Measurements from ENCODE around the gene FBXL15.

Gene FBXL15

DNA sequence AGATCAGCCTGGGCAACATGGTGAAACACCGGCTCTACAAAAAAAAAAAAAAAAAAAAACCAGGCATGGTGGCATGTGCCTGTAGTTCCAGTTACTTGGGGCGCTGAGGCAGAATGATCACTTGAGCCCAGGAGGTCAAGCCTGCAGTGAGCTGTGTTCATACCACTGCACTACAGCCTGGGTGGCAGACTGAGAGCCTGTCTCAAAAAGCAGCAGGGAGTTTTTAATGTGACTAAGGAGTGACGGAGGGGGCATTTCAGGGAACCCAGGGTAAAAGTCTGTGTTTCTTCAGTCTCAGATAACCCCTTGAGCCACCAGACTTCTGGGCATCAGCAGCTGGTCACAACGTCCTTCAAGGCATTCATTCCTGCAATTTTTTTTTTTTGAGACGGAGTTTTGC, 32.9 kb downstream of the FBXL15 start:
- TF ChIP-seq CREB1 (IDR thresholded peaks at IDR 0.05; ENCODE audit: low read depth) (no peak), MAX (IDR thresholded peaks at IDR 0.05) (no peak), RAD21 (IDR thresholded peaks at IDR 0.05; ENCODE audit: low read depth) (no peak), TEAD4 (IDR thresholded peaks at IDR 0.05) (no peak), CEBPB (IDR thresholded peaks at IDR 0.05) (no peak), TCF12 (IDR thresholded peaks at IDR 0.05; ENCODE audit: low read depth) (no peak), EP300 (IDR thresholded peaks at IDR 0.05; ENCODE audit: borderline replicate concordance) (no peak), ZBTB7A (IDR thresholded peaks at IDR 0.05; ENCODE audit: low read depth) (no peak)

DNA sequence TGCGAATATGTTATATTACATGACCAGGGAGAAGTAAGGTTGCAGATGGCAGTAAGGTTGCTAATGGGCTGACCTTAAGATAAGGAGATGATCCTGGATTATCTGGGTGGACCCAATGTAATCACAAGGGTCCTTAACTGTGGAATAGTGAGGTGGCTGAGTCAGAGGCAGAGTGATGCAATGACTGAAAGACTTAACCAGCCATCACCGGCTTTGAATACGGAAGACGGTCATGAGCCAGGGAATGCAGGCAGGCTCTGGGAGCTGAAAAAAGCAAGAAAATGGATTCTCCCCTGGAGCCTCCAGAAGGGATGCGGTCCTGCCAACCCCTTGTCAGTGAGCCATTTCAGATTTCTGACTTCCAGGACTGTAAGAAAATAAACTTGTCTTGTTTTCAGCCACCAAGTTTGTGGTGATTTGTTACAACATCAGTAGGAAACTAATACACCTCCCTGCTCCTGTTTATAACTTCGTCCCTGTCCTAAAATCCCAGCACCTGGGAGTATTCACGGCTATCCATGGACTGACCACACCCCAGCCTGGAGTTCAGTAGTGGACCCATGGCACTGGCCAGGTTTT, 35.3 kb downstream of the FBXL15 start:
- no peak for TF ChIP-seq RAD21 (IDR thresholded peaks at IDR 0.05; ENCODE audit: low read depth)
- no peak for TF ChIP-seq TEAD4 (IDR thresholded peaks at IDR 0.05)
- TF ChIP-seq MAX (IDR thresholded peaks at IDR 0.05) = no peak
- TF ChIP-seq TCF12 (IDR thresholded peaks at IDR 0.05; ENCODE audit: low read depth) = no peak
- TF ChIP-seq USF1 (IDR thresholded peaks at IDR 0.05) = no peak
- no peak for TF ChIP-seq EP300 (IDR thresholded peaks at IDR 0.05; ENCODE audit: borderline replicate concordance)
- TF ChIP-seq CEBPB (IDR thresholded peaks at IDR 0.05) = no peak
- no peak for TF ChIP-seq FOXM1 (IDR thresholded peaks at IDR 0.05; ENCODE audit: borderline replicate concordance, low read depth)

DNA sequence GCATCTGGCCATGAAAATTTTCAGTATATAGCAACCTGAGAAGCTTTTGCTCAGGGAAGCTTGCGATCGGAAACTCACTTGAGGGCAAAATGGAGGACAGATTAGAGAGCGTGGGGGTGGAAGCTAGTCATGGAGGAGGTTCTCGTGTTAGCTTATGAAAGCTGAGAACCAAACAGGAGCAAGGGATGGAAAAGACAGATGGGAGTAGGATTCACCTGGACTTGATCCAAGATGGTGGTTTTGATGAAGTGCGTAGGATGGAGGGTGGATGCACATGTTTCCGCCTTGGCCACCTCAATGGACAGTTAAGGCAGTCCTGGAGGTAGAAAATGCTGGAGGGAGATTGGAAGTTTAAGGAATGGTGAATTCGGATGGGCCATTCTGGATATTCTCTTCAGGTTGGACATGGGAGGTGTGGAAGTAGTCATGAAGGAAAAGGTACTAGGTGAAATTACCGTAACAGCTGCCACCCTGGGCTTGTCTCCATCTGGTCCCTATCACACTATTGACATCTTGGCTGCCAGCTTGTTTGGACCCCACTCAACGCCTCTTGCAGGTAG, 37.0 kb downstream of the FBXL15 start:
- no peak for TF ChIP-seq TCF12 (IDR thresholded peaks at IDR 0.05; ENCODE audit: low read depth)
- TF ChIP-seq NFIC (IDR thresholded peaks at IDR 0.05) = no peak
- no peak for TF ChIP-seq YY1 (IDR thresholded peaks at IDR 0.05; ENCODE audit: low read depth)
- no peak for TF ChIP-seq TAF1 (IDR thresholded peaks at IDR 0.05; ENCODE audit: low read depth)
- no peak for TF ChIP-seq EP300 (IDR thresholded peaks at IDR 0.05; ENCODE audit: borderline replicate concordance)
- no peak for TF ChIP-seq TEAD4 (IDR thresholded peaks at IDR 0.05)
- TF ChIP-seq USF1 (IDR thresholded peaks at IDR 0.05) = no peak
- no peak for TF ChIP-seq FOXM1 (IDR thresholded peaks at IDR 0.05; ENCODE audit: borderline replicate concordance, low read depth)
- TF ChIP-seq ZBTB7A (IDR thresholded peaks at IDR 0.05; ENCODE audit: low read depth) = no peak
- TF ChIP-seq CEBPB (IDR thresholded peaks at IDR 0.05) = no peak

DNA sequence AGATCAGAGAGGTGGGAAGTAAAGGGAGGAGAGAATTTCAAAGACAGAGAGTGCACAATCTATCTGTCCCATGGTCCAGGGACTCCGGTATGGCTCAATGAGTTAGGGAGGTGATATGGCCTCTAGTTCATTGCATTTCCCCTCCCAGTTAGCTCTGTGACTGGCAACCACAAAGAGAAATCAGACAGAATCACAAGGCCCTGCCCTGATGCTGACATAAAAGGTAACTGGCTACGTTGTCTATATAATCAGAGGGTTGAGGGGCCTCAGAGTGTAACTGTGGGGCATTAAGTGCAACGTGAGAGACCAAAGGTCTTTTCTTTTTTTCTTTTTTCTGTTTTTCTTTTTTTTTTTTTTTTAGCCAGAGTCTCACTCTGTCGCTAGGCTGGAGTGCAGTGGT, 38.0 kb downstream of the FBXL15 start:
- TF ChIP-seq FOXM1 (IDR thresholded peaks at IDR 0.05; ENCODE audit: borderline replicate concordance, low read depth) (no peak), YY1 (IDR thresholded peaks at IDR 0.05; ENCODE audit: low read depth) (no peak), TCF12 (IDR thresholded peaks at IDR 0.05; ENCODE audit: low read depth) (no peak), CEBPB (IDR thresholded peaks at IDR 0.05) (no peak), REST (IDR thresholded peaks at IDR 0.05; ENCODE audit: low read depth) (no peak), TAF1 (IDR thresholded peaks at IDR 0.05; ENCODE audit: low read depth) (no peak), CREB1 (IDR thresholded peaks at IDR 0.05; ENCODE audit: low read depth) (no peak), RAD21 (IDR thresholded peaks at IDR 0.05; ENCODE audit: low read depth) (no peak), NFIC (IDR thresholded peaks at IDR 0.05) (no peak), MAX (IDR thresholded peaks at IDR 0.05) (no peak), EGR1 (IDR thresholded peaks at IDR 0.05) (no peak), USF1 (IDR thresholded peaks at IDR 0.05) (no peak), ZBTB7A (IDR thresholded peaks at IDR 0.05; ENCODE audit: low read depth) (no peak), TEAD4 (IDR thresholded peaks at IDR 0.05) (no peak), EP300 (IDR thresholded peaks at IDR 0.05; ENCODE audit: borderline replicate concordance) (no peak)

DNA sequence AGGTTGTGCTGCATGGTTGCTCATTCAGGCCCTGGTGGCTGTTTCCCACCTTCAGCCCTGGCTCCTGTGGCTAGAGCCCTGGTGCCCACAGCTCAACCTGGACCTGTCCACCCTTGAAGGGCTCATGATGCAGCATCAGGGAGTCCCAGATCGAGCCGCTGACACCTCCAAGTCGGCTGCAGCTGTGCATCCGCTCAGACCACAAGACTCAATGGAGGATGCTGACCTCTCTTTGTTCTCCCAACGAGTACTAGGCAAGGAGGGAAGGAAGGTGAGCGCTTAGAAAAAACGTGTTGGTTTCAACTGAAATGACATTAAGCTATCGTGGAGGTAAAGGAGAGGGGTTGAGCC, 40.2 kb downstream of the FBXL15 start:
- TF ChIP-seq EP300 (IDR thresholded peaks at IDR 0.05; ENCODE audit: borderline replicate concordance) = no peak
- no peak for TF ChIP-seq TEAD4 (IDR thresholded peaks at IDR 0.05)
- no peak for TF ChIP-seq REST (IDR thresholded peaks at IDR 0.05; ENCODE audit: low read depth)
- no peak for TF ChIP-seq CEBPB (IDR thresholded peaks at IDR 0.05)
- no peak for TF ChIP-seq NFIC (IDR thresholded peaks at IDR 0.05)
- no peak for TF ChIP-seq MAX (IDR thresholded peaks at IDR 0.05)
- no peak for TF ChIP-seq EGR1 (IDR thresholded peaks at IDR 0.05)
- no peak for TF ChIP-seq CREB1 (IDR thresholded peaks at IDR 0.05; ENCODE audit: low read depth)
- no peak for TF ChIP-seq RAD21 (IDR thresholded peaks at IDR 0.05; ENCODE audit: low read depth)

Data from Ishikawa (cell line).